ENCODE data around the gene ST6GALNAC3.

Gene ST6GALNAC3

DNA sequence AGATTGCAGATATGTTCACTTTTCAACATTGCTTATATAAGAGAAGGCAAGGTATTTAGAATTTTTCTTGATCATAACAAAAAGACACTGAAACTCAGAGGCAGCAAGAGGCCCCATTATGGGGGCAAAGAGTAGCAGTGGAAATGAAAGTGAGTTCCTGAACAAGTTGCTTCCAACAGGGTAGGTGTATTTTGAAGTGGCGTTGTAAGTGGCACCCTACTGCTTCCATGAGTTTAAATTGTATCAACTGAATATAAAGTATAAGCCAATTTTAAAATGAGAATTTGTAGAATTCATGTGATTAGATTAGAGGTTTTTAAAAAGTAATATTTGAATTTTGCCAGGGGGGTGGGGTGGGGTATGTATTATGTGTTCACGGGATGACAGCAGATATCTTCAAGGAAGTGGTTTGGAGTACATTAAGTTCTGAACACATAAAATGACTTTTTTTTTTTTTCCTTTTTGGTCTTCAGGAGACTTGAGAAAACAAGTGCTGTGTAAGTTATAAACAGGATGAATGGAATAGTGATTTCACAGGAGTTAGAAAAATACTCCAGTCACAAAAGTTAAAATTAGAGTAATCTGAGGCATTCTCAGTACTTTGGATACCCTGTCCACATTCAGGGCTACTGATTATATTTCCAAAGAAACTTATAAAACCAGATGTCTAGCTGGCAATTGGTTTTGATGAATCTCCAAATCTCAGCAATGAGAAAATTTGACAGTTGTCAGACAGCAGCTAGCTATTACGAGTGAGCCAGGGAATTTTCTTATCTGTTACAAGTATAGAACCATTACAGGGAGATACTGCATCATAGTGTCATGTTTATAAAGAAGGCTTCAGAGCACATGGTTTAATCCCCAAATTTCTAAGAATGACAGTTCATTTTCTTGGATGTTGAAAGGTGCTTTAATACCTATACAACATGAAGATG is 182.0 kb downstream of the ST6GALNAC3 start:
- no peak for DNase-seq

DNA sequence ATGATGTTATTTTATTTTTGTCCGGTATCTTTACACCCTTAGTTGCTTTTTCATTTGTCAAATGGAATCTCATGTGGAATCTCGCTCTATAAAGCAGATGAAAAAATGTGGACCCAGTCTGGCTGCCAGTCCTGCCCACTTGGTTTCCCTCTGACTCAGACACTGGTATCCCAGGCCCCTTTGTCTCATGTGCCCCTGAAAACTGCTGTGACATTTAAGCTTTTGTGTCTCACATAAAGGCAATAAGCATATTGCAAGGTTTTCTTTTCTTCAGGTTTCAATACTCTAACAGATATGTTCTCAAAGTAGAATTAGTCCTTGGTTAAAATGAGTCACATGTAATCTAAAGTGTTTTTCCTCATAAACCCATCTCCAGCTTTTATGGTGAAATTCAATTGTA is 183.3 kb downstream of the ST6GALNAC3 start:
- DNase-seq = no peak

DNA sequence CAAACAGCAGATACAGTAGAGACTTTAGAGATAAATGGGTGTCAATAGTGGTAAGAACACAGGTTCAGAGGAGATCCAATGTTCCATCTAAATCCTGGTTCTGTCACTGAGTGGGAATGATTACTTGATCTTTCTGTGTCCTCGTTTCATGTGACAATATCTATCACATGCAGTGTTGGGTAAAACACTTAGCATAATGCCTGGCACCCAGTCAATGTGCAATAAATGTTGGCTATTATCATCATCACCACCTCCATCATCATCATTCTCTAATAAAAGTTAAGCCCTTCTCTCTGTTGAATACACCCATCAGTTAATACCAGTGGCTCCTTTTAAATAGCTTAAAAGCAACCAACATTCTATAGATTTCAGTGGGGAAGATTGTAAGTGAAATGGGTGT is 184.7 kb downstream of the ST6GALNAC3 start:
- DNase-seq = no peak

- DNase-seq = peak; percentile 56 to 59
Observed at GRCh38 chr1:76260279-76260678, 185.7 kb downstream of the ST6GALNAC3 start.

GRCh38 chr1:76262601-76263000 is 188.1 kb downstream of the ST6GALNAC3 start:
- DNase-seq = no peak

DNA sequence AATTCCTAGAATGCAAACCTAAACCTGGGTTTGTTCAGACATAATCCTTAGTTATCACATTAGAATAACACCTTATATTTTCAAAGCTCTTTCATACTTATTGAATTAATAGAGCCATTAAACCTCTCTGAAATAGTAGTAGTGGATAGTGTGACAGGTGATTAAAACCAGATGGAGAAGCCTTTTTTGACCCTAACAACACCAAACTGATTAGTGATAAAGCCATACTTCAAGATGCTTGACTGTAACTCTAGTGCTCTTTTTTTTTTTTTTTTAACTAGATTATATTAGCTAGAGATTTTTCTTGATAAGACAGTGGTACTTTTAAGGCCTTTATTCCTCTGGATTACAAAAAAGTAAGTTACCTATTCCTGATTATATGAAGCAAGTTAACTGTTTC is 190.1 kb downstream of the ST6GALNAC3 start:
- no peak for DNase-seq

- DNase-seq = no peak
Observed at GRCh38 chr1:76266762-76267161, 192.2 kb downstream of the ST6GALNAC3 start.

DNA sequence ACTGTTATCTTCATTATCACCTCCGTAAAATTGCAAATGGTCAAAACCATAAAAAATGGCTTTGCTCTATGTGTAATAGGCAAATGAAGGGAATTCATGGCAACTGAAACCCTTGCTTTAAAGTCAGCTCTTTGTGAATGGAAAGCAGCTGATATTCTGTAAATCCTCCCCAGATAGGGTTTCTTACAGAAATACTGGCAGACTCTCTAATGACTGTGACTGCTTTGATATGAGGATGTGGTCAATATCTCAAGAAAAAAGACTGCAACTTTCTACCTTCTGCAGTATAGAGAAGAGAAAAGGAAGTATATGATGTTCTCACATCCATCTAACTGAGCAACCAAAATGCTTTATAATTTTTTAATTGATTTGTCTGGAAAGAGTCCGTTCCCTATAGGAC is 193.1 kb downstream of the ST6GALNAC3 start:
- DNase-seq = peak in 1 of 2 experiments; percentile 29

DNA sequence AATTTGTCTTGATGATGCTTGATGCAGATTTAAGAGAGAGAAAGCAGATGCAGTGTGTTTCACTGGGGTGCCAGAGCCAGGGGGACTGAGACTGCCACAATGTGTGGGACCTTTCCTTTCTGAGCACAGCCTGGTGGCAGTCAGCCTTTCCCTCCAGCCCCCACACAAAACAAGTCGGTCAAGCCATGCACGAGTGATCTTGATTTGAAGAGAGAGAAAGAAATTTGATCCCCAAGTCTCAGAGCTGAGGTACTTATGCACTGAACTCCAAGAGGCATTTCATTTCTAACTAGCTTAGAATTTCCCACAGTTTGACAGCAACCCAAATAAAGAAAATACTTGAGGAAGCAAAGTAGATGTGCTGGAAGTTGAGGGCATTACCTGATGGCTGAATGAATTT is 193.8 kb downstream of the ST6GALNAC3 start:
- DNase-seq = no peak

DNA sequence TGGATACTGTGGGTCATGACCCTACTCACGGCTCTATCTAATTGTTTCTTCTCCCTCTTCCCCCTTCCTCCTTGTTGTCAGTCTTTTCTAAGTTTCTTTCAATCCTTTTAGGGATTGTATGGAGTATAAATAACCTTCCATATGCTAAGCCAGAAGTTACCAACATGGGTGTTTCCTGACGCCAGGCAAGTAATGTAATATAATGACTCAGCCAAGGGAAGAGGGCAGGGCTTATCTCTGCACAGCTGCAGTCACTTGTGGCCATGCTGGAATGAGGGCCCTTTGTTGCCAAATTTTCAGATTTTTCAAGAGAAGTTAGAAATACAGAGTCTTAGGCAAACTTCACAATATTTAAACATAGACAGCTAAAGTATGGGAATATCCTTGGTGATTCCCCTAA is 194.6 kb downstream of the ST6GALNAC3 start:
- peak; percentile 81 to 82 for DNase-seq

- DNase-seq = no peak
Observed at GRCh38 chr1:76274302-76274701, 199.8 kb downstream of the ST6GALNAC3 start.

DNA sequence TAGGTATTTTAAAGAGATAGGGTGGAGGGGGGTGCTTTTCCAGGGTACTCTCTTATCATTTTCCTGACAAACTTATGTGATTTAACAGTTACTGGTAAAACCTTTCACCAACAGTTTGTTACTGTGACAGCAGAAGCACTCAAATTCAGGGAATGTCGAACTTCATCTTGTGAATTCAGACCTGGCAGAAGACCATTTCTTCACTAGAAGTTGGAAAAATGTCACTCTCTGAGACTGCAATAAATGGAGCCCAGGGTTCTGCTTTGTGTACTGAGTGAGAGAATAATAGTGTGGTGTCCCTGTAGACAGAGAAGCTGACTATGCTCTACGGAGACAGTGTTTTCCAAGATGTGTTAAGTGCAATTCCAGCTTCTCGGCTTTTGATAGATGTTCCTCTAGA is 200.2 kb downstream of the ST6GALNAC3 start:
- DNase-seq = no peak

DNA sequence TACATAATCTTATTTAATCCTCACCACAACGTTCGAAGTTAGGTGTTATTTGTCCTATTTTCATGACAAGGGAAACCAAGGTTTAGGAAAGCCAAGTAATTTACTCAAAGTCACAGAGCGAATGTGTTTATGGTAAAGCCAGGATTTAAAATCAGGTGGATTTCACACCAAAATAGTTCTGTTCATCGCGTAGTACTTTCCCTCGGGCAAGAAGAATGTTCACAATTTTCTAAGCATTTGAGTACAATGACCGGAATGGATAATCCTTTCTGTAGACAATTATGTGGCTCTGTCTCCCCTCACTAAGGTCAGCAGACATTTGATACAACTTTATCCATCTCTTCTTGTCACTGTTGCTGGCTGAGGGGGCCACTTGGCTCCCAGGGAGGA is 204.2 kb downstream of the ST6GALNAC3 start:
- DNase-seq = no peak

- DNase-seq = no peak
Observed at GRCh38 chr1:76279101-76279748, 204.7 kb downstream of the ST6GALNAC3 start.

DNA sequence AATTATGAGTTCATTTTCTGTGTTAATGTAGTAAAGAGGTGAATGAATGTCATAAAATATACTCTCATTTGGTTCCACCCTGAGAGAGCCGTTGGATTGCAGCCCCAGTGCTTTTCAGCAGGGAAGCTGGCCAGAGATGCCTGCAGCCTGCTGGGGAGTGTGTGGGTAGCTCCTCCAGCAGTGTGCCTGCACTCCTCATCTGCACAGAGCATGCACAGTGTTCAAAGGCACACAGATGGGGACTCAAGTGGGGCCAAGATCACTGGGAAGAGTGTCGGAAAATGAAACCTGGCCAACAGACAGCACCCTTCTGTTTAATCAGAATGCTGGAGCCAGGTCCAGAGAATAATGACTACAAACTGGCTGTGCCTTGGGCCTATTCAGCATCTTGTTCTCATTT is 206.8 kb downstream of the ST6GALNAC3 start:
- DNase-seq = no peak

GRCh38 chr1:76284842-76285241 is 210.3 kb downstream of the ST6GALNAC3 start:
- DNase-seq = peak in 1 of 2 experiments; percentile 16

GRCh38 chr1:76285578-76286135 is 211.1 kb downstream of the ST6GALNAC3 start:
- DNase-seq = no peak

GRCh38 chr1:76287917-76288316 is 213.4 kb downstream of the ST6GALNAC3 start:
- DNase-seq = no peak

DNA sequence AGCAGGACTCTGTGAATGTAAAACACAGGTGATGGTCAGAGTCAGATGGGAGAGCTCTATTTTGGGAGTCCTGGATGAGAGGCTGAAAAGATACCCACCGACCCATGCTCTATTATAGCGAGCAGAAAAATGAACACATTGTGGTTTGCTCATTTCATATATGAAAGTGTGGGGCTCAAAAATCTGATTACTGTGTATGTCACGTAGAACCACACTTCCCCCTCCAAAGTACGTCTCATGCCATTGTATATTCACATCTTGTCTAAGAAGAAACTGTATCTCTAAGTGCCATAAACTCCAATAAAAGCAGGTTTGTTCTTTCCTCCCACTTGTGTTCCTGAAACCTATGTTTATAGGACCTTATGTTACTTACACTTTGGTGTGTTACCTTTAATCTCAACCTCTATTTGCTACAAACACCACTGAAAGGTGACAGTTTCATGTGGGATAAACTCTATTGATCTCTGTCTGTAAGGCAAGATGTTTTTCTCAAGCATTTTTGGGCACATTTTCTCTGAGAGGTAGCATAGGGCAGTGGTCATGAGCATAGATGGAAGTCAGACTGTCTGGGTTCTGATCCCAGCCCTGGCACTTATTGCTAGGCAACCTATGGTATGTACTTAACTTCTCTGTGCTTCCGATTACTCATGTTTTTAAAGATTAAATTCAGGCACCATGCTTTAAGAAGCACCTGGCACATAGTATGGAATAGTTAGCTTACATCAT is 214.4 kb downstream of the ST6GALNAC3 start:
- no peak for DNase-seq

DNA sequence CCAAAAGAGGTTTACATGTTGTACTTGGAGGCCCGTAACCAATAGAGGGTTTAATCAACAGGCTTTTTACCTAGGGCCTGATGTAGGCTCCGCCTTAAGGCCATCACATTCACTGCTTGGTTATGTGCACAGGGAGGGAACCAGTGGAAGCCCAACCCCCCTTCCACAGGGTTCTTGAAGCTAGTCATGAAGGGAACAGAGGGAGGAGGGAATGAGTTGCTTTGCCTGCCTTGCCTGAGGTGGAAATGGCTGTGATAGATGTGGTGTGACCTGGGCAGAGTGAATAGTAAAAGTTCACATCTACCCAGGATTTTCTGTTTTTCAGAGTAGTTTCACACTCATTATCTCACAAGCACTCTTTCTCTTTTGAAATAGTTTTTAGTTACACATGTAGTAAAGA is 215.1 kb downstream of the ST6GALNAC3 start:
- DNase-seq = no peak

DNA sequence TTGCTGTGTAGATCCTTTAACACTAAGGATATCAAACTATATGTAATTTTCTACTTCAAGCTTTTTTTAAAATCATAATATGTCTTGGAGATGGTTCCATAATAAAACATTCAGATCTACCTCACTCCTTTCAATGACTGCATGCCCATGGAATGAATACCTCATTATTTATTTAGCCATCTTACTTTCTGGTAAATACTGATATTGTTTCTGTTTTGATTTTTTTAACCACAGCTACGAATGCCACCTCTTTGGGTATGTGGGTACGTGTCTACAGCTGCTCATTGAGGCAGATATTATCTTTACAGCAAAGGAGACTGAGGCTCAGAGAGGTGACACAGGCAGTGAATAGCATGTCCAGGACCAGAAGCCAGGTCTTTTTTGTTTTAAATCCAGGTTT is 215.7 kb downstream of the ST6GALNAC3 start:
- DNase-seq = no peak

DNA sequence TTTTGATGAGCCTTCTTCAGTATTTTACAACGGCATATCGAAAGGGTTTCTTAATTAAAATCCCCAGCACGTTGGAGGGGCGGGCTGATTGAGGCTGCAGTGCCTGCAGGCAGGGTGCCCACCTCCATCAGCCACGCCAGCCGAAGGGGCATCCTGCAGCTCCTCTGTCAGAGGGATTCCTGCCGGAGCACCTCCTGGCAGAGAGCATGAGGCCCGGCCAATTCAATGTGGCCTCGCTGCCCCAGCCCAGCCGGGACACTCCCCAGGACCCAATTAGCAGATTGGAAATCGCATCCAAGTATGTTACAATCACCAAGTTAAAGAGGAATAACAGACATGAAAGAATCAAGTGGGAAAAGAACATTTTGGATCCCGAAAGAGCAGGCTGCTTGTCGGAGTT is 216.6 kb downstream of the ST6GALNAC3 start:
- DNase-seq = no peak

DNA sequence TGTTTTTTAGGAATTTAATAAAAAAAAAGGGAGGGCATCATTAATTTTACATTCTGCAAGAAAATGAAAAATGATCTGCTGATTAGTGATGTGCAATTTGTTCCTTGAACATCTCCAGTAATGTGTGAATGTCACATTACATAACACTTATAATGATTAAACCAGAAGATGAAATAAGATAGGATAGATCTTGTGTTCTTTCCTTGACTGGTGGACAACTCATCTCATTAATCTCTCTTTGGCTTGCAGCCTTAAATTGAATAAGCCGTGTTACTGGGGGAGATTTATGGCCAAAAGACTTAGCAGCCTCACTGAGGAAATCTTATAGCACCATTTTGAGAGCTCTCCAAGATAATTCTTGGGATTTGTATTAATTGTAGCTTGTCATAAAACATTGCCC is 217.2 kb downstream of the ST6GALNAC3 start:
- no peak for DNase-seq

Measured in Kasumi-1 (cell line).